Measurements from ENCODE around the gene FNDC3B.
"Not testable (repeated sequence)": the region's sequence is repeated elsewhere in the genome, so short reads cannot be mapped to it uniquely, and the experiment has no call there.

Gene FNDC3B

DNA sequence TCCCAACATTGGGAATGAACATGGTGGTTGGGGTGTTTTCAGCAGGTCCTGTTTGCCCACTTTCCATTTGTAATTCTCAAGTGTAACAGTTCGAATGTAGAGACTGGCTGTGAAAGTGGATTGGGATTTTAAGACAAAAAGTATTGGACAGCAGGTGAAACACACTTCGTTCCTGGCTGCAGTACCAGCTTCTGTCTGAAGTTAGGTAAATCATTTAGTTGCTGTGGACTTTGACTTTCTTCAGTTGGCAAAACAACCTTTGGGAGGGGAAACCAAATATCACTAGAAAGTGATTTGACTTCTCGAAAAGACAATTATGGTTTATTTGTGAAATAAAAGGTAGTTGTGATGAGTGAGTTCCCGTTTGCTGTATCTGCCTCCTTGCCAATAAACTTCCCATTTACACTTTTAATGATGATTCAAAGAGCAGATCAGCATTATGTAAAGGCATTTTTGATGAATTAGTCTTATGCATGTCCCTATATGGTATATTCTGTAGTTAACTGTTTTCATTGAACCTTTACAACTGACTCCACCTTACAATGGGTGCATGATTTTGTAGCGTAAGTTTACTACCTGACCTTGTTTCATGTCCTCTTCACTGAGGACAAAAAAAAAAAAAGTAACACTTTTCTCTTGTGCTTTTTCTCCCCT, 34.0 kb downstream of the FNDC3B start:
- no peak for DNase-seq (ENCODE audit: low read depth)

DNA sequence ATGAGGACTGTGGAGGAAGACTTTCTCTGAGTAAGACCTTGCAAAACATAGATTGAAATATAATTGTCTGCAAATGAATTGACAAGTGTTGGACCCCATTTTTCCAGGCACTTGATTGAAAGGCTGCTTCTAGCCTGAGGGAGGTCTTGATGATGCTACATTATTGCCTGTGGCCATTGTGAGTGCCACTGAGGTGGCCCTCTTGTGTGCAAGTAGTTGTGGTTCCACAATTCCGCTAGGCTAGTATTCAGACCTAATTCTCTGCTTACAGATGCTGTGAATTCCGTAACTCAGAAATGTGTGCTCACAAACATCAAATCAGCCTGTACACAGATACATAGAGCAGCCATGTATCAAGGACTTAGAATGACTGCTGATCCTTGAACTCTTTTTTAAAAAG, 34.7 kb downstream of the FNDC3B start:
- DNase-seq (ENCODE audit: low read depth): no peak

DNA sequence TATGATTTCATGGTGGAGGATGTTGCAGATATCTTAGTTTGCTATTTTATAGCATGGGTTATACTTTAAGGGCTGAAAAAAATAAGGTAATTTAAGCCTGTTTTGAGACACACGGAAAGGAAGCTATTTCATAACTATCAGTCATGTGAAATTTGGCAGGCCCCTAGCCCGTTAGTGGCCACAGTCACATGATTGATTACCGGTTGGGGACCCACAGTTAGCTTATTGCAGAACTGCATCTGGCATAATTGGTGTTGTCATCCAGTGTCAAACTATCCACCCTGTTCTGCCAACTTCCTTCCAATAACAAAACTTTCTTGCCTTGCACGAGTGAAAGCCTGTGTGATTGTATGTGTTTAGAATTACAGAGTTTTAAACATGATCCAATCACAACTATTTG, 35.2 kb downstream of the FNDC3B start:
- no peak for DNase-seq (ENCODE audit: low read depth)

DNA sequence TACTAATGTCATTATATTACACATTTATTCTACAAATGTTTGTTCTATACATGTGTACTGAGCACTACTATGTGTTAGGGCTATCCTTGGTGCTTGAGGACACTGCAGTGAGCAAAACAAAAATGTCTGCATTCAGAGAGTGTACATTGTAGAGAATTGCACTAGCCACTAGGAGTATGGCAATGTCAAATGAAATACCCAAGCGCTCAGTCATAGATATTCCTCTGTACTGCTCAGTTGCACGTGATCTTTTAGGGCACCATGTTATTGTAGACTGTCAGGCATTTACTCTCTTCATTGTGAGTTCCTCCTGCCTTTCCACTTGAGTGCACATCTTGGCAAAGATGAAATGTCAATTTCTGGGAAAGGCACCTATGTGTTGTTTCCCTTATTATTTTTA, 36.8 kb downstream of the FNDC3B start:
- no peak for DNase-seq (ENCODE audit: low read depth)

DNA sequence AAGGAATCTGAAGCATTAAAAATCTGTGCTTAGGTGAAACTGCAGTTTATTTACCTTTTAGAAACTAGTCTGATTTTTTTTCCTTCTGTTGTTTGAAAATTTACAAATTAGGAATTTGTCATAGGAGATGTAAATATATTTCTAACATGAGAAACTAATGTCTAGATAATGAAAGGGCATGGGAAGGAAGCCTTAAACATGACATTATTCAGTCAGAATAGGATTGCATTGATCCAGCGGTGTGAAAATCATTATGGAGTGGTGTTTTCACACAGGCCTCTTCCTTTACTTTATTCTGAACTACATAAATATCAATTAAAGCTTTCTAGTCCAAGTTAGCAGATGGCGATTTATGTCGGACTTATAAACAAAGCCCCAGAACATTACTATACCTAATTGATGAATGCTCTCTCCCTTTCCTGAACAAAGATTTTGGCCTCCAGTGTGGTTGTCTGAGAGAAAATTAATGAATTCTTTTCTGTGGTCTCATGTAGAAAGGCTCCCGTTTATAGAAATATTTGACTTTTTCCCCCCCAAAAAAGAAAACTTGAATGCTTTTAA, 37.9 kb downstream of the FNDC3B start:
- no peak for DNase-seq (ENCODE audit: low read depth)

DNA sequence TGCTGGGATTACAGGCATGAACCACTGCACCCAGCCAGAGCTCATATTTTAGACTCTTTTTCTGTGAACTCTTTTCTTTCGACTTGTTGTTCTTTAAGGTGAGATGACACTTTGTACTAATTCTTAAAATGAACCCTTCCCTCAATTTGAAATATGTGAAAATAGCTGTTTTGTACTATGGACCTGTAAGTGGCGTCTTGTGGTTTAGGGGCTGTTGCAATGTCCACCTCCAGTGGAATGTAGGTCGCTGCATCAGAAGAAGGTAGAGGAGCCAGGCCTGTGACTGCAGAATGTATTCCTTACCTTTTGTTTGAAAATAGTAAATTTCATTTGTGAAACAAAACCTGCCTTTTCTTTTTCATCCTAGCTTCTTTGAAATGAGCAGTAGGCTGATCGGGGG, 38.9 kb downstream of the FNDC3B start:
- DNase-seq (ENCODE audit: low read depth): no peak

DNA sequence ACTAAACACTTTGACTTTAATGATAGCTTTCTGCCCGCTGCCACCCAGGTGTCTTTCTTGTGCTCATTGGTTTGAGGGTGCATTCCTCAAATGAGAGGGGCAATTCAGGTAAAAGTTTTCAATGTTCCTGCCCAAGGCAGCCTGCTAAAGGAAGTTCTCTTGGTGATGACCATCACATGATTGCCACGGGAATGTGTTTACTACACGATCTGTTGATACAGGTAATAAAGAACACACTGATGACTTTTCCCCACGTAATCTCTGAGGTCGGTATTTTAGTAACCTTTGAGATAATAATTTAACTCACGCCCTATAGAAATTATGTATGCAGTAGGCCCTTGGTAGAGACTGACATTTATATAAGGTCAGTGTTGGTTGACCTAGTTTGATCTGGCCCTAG, 39.3 kb downstream of the FNDC3B start:
- DNase-seq (ENCODE audit: low read depth): no peak

DNA sequence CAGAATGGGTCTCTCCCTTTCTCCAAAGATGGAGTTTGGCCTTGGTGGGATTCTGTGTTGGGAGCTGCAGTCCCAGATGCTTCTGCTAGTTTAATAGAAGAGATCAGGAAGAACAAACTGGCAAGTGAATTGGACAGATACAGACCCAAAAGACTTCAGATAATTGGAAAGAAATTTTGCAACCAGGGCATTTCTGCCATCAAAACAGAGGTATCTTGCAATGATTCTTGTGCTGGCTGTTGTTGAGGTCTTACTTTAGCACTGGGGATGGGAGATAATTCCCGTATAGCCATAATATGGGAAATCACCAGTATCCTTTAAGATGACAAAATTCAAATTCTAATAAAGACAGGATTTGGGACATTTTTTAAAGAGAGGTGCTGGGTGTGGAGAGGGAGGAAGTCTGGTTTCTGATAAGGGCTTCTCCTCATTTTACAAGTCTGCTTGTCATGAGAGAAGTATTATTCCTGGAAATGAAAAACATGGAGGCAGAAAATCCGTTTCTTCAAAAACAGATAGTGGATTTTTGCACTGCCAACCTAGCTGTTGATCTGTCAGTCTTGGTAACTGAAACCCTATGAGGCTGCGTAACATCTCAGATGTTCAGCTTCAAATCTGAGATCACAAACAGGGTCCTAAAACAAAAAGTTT, 40.1 kb downstream of the FNDC3B start:
- DNase-seq (ENCODE audit: low read depth): no peak

DNA sequence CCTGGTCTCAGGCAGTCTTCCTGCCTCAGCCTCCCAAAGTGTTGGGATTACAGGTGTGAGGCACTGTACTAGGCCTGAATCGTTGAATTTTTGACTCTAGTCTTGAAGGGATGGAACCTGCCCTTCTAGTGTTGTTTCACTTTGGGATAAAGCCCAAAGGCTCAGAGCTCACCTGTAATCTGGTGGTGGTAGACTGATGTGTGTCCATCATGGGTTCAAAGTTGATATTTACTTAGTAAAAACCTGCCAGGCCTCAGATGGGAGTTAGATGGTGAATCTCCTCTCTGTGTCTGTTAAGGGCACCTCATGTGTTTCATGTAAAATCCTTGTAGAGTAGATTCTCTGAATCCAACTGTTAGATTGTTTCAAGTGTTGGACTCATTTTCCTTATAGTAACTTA, 41.1 kb downstream of the FNDC3B start:
- DNase-seq (ENCODE audit: low read depth): no peak

DNA sequence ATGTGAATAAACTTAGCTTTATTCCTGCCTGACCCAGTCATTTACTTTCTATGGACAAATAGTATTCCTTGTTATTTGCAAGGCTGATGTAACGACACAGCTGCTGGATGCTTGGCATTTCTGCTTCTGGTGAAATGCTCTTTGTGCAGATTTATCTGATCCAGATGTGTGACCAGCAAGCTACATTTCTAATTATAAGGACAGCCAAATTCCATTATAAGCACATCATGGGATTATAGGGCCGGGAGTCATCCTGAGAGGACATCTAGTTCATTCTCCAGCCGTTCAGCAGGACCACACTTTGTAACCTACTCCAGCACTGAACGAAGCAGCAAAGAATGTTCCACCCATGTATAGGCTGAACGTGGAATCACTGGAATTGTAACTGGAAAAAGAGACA, 42.9 kb downstream of the FNDC3B start:
- no peak for DNase-seq (ENCODE audit: low read depth)

DNA sequence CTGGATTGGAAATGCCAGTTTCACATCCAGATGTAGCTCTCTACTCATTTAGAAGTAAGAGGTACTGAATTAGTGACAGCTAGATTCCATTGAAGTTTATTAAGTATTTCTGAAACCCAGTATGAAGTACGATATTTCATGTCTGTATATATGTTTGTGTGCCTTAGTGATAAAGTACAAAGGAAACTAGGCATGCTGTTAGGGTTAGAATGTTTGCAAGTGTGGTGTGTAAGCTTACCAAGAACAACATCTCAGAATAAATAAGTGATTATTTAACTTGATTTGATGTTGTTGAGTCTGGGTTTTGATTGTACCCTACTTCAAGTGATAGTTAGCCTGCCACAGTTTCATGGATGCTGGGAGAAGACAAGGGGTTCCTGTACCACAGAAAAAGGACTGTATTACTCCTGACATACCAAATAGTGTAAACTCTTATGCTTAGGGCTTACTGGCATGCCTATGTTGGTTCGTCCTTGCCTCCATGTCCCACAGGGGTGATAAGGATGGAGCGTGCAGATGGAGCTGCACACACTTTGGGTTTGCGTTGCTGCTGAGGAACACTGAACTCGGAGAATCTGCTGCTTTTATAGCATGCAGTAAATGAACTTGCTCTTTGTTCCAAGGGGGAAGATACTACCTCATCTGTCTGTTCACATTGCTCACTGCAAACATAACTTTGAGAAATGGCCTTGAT, 43.6 kb downstream of the FNDC3B start:
- no peak for DNase-seq (ENCODE audit: low read depth)

DNA sequence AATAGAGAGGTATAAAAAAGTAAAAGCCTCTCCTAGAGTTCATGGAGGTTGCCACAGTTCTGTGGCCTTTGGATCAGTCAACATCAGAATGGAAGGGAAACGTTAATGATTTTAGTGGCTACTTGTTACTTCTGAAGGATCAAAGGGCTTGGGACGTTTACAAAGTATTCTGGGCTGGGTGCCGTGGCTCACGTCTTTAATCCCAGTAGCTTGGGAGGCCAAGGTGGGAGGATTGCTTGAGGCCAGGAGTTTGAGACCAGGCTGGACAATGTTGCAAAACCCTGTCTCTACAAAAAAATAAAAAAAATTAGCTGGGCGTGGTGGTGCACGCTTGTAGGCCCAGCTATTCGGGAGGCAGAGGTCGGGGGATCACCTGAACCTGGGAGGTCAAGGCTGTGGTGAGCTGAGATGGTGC, 44.6 kb downstream of the FNDC3B start:
- no peak for DNase-seq (ENCODE audit: low read depth)

DNA sequence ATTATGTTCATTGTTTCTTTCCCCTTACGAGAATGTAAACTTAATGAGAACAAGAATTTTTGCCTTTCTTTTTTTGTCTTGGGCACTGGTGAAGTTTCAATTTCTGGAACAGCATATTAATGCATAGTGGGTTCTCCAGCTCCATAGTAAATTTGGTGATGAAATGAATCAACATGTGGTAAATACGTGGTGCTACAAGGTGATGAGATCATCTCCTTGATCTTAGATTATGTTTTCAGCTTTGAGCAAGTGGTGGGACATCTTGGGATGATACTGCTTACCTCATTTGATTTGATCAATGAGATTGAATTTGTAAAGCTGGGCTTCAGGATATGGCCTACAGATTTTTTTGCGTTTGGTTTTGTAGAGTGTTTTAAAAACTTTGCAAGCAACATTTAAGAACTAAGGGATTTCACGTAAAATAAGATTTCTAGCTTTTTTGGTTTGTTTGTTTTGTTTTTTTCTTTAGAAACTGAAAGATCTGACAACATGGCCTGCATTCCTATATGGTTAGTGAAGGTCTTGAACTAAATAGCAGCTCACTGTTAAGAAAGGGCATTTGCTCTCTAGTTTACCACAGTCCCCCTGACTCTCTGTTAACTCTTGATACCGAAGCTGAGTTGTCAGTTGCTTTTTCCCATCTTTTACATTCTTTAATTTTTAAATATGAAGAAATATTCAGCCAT, 45.6 kb downstream of the FNDC3B start:
- DNase-seq (ENCODE audit: low read depth): no peak

DNA sequence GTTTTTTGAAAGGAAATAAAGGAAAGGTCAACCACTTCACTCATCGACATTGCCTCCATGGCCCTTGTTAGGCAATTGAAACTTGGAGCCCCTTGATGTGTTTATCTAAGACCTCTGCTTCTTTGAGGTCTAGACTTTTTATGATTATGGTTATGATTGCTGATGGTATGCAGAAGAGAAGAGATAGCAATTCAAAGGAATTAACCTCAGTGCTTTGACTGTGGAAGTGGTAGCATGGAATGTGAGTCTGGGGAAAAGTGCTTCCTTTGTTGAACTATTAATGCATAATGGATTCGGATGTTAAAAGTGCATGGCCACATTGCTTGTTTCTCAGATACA, 46.1 kb downstream of the FNDC3B start:
- no peak for DNase-seq (ENCODE audit: low read depth)

DNA sequence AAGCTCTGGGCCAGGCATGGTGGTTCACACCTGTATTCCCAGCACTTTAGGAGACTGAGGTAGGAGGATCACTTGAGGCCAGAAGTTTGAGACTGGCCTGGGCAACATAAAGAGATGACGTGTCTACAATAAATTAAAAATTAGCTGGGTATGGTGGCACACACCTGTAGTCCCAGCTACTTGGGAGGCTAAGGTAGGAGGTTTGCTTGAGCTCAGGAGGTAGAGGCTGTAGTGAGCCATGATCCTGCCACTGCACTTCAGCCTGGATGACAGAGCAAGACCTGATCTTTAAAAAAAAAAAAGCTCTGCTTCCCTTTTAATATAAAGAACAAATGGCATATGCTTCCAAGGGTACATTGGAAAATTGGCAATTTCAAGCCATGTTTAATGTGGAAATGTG, 46.7 kb downstream of the FNDC3B start:
- DNase-seq (ENCODE audit: low read depth): no peak

DNA sequence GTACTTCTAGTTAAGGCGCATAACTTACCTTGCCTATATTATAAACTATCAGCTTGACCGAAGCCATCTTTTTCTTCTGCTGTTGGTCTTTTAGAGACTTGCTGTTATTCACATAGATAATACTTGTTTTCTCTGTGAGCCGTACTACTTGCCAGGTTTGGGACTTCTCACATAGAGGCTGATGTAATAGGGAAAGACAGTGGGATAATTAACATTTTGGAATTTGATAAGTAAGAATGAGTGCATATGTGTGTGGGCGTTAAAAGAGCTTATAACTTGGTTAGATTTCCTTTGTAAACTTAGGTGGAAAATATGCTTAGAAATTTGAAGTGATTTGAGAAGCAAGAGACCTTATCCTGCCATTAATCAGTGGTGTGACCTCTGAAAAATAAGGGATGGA, 47.8 kb downstream of the FNDC3B start:
- no peak for DNase-seq (ENCODE audit: low read depth)

DNA sequence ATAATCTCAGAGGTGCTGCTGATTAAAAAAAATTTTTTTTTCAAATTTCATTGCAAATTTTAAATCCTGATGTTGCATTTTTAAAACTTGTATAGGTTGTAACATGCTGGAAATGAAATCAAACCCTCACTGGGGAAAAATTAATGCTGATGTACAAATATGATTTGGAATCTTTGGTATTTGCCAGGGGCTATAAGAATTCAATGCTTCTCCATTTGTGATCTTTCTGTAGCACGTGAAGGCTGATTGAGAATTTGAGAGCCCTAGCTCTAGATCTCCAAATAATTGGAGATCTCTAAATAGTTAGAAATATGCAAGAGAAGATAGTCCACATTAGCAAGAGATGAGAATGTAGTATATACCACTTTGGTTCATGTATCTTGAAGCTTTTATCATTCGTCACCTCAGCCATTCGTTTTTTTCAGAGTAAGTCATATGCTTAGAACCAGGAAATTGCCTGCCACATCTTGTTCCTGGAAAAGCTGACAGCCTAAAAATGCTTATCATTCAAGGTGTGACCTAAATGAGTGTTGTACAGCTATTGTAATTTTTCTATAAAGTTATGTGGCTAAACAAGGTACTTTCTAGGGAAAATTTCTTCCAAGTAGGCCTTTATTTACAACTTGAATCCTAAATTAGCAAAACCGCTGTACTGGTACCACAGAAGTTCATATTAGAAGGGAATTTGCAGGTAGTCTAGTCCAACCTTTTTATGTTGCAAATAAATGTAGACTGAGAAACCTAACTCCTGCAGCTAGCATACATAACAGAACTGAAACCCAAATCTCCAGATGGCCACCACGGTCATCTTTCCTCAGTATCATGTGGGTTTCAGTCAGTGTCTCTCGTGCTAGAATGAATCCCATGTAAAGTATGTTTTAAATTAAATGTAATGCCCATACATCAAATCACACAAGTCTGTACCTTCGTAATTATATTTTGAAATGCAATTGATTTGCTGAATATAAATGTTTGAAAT, 48.5 kb downstream of the FNDC3B start:
- DNase-seq (ENCODE audit: low read depth): no peak

DNA sequence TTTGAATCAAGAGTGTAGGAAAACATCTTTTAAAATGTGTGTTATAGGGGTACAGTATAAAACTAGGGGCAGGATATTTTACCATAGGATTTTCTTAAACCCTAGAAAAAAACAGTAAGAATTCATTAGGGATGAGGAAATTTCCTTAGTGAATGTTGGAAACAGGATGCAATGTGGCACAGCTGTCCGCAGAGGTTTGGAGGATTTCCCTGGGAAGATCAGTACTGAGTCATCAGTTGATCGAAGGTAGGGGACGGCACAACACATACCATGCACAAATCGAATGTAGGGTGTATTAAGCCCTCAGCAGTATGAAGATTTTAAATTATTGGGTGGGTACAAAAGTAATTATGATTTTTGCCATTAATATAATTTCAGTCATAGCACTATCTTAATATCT, 49.9 kb downstream of the FNDC3B start:
- DNase-seq (ENCODE audit: low read depth): no peak

DNA sequence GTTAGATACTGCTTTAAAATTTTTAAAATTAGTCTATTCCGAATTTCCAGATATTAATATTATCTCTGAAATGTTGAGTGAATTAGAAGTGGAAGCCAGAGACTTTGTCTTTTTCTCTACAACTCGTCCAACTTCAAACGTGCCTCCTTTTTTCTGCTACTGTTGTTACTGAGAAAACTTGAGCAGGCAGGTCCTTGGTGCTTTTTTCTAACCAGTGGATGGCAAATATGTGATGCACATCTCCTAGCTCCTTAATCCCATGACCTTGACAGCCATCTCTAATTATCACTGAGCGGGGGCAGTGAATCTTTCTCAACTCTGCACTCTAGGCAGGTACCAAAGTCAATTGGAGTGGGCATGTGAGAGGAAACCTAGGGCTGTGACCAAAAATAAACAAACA, 50.7 kb downstream of the FNDC3B start:
- DNase-seq (ENCODE audit: low read depth): no peak

DNA sequence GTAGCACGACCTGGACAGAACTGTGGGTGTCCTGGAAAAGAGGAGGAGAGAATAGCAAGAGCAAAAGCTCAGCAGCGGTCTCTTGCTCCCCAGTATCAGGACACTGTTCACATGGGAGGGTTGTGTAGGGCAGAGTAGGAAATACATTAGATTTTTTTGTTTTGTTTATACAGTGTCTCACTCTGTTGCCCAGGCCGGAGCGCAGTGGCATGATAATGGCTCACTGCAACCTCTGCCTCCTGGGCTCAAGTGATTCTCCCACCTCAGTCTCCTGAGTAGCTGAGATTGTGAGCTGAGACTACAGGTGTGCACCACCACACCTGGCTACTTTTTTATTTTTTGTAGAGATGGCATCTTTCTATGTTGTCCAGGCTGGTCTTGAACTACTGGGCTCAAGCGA, 53.3 kb downstream of the FNDC3B start:
- DNase-seq (ENCODE audit: low read depth): no peak

DNA sequence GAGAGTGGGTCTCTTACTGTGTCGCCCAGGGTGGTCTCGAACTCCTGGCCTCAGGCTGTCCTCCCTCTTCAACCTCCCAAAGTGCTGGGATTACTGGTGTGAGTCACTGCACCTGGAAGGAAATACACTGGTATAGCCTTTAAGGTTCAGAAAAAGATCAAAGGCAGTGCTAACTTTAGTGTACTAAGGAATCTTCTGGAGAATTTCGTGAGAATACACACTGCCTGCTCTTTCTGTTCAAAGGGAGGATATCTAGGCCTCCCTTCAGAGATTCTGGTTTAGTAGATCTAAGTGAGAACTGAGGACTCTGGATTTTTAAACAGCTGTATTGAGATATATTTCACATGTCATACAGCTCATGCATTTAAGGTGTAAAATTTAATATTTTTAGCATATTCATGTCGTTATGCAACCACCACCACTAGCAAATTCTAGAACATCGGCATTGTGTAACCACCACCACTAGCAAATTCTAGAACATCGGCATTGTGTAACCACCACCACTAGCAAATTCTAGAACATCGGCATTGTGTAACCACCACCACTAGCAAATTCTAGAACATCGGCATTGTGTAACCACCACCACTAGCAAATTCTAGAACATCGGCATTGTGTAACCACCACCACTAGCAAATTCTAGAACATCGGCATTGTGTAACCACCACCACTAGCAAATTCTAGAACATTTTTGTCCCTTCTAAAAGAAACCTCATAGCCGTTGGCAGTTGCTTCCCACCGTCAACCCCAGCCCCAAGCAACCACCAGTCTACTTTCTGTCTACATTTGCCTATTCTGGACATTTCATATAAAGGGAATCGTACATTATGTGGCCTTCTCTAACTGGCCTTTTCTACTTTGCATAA, 54.4 kb downstream of the FNDC3B start:
- not testable (repeated sequence) for DNase-seq (ENCODE audit: low read depth)

All from activated T-helper 1 cell treated with Interleukin-2 at 50 U/mL for 16 hours (primary cell).